ENCODE measurements around the gene ATAD2B.

The ATAD2B gene

GRCh38 chr2:23850564-23851256 lies 76.2 kb downstream of the ATAD2B start:
- TF ChIP-seq CTCF (IDR thresholded peaks at IDR 0.05; ENCODE audit: low read depth, low read length) = no peak
- no peak overlapping the region for H3K4me3 ChIP-seq (ENCODE audit: low read depth, low read length)

- no peak overlapping the region for H3K4me3 ChIP-seq (ENCODE audit: low read depth, low read length)
- no peak for TF ChIP-seq CTCF (IDR thresholded peaks at IDR 0.05; ENCODE audit: low read depth, low read length)
These were observed 82.0 kb downstream of the ATAD2B start for GRCh38 chr2:23844905-23845304.

- TF ChIP-seq CTCF (IDR thresholded peaks at IDR 0.05; ENCODE audit: low read depth, low read length) = no peak
- no peak overlapping the region for H3K4me3 ChIP-seq (ENCODE audit: low read depth, low read length)
These were observed 83.6 kb downstream of the ATAD2B start for GRCh38 chr2:23843051-23843976.

GRCh38 chr2:23839919-23840578 lies 86.9 kb downstream of the ATAD2B start:
- TF ChIP-seq CTCF (IDR thresholded peaks at IDR 0.05; ENCODE audit: low read depth, low read length) = no peak
- H3K4me3 ChIP-seq (ENCODE audit: low read depth, low read length) = no peak overlapping the region

- TF ChIP-seq CTCF (IDR thresholded peaks at IDR 0.05; ENCODE audit: low read depth, low read length) = no peak
- no peak overlapping the region for H3K4me3 ChIP-seq (ENCODE audit: low read depth, low read length)
These were observed 87.9 kb downstream of the ATAD2B start for GRCh38 chr2:23838996-23839395.

GRCh38 chr2:23838581-23838980 lies 88.3 kb downstream of the ATAD2B start:
- no peak for TF ChIP-seq CTCF (IDR thresholded peaks at IDR 0.05; ENCODE audit: low read depth, low read length)
- no peak overlapping the region for H3K4me3 ChIP-seq (ENCODE audit: low read depth, low read length)

Measured in WI38 (cell line).